22Rv1 (cell line): ENCODE data around the gene MAP7D2.

Experiments used
- ZFX ChIP-seq: fragments of 450-650 bp; IDR thresholded peaks from 2 replicates; pipeline ENCODE4 v1.6.1; 2017; ENCODE audit warnings: antibody characterized with exemption, borderline replicate concordance
- TF ChIP-seq, protein P1 (sequence below): fragments of 450-650 bp; IDR thresholded peaks from 2 replicates; pipeline ENCODE4 v1.5.1; 2017; ENCODE audit warnings: mild to moderate bottlenecking

DNA sequence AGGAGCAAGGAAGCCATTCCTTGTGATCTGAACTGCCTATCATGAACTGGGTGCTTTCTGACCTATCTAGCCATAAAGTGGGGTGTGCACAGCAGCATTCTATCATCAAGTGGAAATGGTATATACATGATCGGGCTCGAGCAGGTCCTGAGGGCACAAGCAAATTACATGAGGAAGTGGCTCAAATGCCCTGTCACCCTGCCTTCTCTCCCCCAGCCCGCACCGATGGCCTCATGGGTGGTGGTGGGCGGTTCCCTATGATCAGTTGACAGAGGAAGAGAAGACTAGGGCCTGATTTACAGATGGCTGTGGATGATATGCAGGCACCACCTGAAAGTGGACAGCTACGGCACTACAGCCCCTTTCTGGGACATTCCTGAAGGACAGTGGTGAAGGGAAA is 79.5 kb downstream of the MAP7D2 start:
- TF ChIP-seq, protein P1, sequence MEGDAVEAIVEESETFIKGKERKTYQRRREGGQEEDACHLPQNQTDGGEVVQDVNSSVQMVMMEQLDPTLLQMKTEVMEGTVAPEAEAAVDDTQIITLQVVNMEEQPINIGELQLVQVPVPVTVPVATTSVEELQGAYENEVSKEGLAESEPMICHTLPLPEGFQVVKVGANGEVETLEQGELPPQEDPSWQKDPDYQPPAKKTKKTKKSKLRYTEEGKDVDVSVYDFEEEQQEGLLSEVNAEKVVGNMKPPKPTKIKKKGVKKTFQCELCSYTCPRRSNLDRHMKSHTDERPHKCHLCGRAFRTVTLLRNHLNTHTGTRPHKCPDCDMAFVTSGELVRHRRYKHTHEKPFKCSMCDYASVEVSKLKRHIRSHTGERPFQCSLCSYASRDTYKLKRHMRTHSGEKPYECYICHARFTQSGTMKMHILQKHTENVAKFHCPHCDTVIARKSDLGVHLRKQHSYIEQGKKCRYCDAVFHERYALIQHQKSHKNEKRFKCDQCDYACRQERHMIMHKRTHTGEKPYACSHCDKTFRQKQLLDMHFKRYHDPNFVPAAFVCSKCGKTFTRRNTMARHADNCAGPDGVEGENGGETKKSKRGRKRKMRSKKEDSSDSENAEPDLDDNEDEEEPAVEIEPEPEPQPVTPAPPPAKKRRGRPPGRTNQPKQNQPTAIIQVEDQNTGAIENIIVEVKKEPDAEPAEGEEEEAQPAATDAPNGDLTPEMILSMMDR = no peak
- no peak for TF ChIP-seq ZFX
